ENCODE results near the gene EPHA2. TPM values are rescaled to one million over a fixed set of nuclear protein-coding genes. Genes with fewer than 3 reads are reported as not detected.

EPHA2 gene
- total and polyA plus RNA-seq, 2 experiments from 2014 or later: 7.5 to 51.2 TPM

DNA sequence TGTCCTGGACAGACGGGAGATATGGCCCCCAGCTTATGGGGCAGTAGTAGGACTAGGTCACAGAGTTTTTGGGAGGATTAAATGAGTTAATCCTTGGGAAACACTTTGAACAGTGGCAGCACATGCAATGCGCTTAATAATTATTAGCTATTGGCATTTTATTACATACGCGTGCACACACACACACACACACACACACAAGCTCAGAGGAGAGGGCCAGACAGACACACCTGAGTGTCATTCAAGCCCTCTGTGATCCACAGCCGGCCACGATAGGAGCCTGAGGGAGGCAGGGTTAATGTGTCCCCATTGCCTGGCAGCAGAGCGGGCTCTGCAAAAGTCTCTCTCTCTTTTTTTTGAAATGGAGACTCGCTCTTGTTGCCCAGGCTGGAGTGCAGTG, 37.9 kb downstream of the EPHA2 start:
- no peak overlapping the region for H3K4me3 Mint-ChIP-seq
- H3K36me3 Mint-ChIP-seq (ENCODE audit: low read depth): peaks cover 2% of the 10 kb centered on the region; the same call in 2 of the 3 replicates
- no peak overlapping the region for H3K4me2 ChIP-seq
- no peak overlapping the region for H2AFZ ChIP-seq
- H3K27me3 ChIP-seq (ENCODE audit: insufficient read depth): no peaks in the 10 kb centered on the region
- TF ChIP-seq CREB1 (CRISPR knock-in tag; IDR thresholded peaks at IDR 0.05; ENCODE audit: low read depth): no peak
- TF ChIP-seq ZNF331 (CRISPR knock-in tag; IDR thresholded peaks at IDR 0.05; ENCODE audit: low read depth): no peak
- no peak for TF ChIP-seq NANOG (IDR thresholded peaks at IDR 0.05; ENCODE audit: borderline replicate concordance)
- TF ChIP-seq, protein P1, sequence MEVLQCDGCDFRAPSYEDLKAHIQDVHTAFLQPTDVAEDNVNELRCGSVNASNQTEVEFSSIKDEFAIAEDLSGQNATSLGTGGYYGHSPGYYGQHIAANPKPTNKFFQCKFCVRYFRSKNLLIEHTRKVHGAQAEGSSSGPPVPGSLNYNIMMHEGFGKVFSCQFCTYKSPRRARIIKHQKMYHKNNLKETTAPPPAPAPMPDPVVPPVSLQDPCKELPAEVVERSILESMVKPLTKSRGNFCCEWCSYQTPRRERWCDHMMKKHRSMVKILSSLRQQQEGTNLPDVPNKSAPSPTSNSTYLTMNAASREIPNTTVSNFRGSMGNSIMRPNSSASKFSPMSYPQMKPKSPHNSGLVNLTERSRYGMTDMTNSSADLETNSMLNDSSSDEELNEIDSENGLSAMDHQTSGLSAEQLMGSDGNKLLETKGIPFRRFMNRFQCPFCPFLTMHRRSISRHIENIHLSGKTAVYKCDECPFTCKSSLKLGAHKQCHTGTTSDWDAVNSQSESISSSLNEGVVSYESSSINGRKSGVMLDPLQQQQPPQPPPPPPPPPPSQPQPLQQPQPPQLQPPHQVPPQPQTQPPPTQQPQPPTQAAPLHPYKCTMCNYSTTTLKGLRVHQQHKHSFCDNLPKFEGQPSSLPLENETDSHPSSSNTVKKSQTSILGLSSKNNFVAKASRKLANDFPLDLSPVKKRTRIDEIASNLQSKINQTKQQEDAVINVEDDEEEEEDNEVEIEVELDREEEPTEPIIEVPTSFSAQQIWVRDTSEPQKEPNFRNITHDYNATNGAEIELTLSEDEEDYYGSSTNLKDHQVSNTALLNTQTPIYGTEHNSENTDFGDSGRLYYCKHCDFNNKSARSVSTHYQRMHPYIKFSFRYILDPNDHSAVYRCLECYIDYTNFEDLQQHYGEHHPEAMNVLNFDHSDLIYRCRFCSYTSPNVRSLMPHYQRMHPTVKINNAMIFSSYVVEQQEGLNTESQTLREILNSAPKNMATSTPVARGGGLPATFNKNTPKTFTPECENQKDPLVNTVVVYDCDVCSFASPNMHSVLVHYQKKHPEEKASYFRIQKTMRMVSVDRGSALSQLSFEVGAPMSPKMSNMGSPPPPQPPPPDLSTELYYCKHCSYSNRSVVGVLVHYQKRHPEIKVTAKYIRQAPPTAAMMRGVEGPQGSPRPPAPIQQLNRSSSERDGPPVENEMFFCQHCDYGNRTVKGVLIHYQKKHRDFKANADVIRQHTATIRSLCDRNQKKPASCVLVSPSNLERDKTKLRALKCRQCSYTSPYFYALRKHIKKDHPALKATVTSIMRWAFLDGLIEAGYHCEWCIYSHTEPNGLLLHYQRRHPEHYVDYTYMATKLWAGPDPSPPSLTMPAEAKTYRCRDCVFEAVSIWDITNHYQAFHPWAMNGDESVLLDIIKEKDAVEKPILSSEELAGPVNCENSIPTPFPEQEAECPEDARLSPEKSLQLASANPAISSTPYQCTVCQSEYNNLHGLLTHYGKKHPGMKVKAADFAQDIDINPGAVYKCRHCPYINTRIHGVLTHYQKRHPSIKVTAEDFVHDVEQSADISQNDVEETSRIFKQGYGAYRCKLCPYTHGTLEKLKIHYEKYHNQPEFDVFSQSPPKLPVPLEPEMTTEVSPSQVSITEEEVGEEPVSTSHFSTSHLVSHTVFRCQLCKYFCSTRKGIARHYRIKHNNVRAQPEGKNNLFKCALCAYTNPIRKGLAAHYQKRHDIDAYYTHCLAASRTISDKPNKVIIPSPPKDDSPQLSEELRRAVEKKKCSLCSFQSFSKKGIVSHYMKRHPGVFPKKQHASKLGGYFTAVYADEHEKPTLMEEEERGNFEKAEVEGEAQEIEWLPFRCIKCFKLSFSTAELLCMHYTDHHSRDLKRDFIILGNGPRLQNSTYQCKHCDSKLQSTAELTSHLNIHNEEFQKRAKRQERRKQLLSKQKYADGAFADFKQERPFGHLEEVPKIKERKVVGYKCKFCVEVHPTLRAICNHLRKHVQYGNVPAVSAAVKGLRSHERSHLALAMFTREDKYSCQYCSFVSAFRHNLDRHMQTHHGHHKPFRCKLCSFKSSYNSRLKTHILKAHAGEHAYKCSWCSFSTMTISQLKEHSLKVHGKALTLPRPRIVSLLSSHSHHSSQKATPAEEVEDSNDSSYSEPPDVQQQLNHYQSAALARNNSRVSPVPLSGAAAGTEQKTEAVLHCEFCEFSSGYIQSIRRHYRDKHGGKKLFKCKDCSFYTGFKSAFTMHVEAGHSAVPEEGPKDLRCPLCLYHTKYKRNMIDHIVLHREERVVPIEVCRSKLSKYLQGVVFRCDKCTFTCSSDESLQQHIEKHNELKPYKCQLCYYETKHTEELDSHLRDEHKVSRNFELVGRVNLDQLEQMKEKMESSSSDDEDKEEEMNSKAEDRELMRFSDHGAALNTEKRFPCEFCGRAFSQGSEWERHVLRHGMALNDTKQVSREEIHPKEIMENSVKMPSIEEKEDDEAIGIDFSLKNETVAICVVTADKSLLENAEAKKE (CRISPR knock-in tag; IDR thresholded peaks at IDR 0.05): no peak
- no peak for TF ChIP-seq EZH2phosphoT487 (IDR thresholded peaks at IDR 0.05; ENCODE audit: unreplicated experiment)
- TF ChIP-seq JUNB (IDR thresholded peaks at IDR 0.05; ENCODE audit: unreplicated experiment): no peak
- TF ChIP-seq, protein P2, sequence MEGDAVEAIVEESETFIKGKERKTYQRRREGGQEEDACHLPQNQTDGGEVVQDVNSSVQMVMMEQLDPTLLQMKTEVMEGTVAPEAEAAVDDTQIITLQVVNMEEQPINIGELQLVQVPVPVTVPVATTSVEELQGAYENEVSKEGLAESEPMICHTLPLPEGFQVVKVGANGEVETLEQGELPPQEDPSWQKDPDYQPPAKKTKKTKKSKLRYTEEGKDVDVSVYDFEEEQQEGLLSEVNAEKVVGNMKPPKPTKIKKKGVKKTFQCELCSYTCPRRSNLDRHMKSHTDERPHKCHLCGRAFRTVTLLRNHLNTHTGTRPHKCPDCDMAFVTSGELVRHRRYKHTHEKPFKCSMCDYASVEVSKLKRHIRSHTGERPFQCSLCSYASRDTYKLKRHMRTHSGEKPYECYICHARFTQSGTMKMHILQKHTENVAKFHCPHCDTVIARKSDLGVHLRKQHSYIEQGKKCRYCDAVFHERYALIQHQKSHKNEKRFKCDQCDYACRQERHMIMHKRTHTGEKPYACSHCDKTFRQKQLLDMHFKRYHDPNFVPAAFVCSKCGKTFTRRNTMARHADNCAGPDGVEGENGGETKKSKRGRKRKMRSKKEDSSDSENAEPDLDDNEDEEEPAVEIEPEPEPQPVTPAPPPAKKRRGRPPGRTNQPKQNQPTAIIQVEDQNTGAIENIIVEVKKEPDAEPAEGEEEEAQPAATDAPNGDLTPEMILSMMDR (conservative IDR thresholded peaks at IDR 0.05; ENCODE audit: low read depth in 2 of 2): no peak
- TF ChIP-seq, protein P3, sequence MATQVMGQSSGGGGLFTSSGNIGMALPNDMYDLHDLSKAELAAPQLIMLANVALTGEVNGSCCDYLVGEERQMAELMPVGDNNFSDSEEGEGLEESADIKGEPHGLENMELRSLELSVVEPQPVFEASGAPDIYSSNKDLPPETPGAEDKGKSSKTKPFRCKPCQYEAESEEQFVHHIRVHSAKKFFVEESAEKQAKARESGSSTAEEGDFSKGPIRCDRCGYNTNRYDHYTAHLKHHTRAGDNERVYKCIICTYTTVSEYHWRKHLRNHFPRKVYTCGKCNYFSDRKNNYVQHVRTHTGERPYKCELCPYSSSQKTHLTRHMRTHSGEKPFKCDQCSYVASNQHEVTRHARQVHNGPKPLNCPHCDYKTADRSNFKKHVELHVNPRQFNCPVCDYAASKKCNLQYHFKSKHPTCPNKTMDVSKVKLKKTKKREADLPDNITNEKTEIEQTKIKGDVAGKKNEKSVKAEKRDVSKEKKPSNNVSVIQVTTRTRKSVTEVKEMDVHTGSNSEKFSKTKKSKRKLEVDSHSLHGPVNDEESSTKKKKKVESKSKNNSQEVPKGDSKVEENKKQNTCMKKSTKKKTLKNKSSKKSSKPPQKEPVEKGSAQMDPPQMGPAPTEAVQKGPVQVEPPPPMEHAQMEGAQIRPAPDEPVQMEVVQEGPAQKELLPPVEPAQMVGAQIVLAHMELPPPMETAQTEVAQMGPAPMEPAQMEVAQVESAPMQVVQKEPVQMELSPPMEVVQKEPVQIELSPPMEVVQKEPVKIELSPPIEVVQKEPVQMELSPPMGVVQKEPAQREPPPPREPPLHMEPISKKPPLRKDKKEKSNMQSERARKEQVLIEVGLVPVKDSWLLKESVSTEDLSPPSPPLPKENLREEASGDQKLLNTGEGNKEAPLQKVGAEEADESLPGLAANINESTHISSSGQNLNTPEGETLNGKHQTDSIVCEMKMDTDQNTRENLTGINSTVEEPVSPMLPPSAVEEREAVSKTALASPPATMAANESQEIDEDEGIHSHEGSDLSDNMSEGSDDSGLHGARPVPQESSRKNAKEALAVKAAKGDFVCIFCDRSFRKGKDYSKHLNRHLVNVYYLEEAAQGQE (IDR thresholded peaks at IDR 0.05; ENCODE audit: unreplicated experiment): no peak
- TF ChIP-seq EZH2 (IDR thresholded peaks at IDR 0.05; ENCODE audit: low read depth, unreplicated experiment): no peak
- TF ChIP-seq, protein P4, sequence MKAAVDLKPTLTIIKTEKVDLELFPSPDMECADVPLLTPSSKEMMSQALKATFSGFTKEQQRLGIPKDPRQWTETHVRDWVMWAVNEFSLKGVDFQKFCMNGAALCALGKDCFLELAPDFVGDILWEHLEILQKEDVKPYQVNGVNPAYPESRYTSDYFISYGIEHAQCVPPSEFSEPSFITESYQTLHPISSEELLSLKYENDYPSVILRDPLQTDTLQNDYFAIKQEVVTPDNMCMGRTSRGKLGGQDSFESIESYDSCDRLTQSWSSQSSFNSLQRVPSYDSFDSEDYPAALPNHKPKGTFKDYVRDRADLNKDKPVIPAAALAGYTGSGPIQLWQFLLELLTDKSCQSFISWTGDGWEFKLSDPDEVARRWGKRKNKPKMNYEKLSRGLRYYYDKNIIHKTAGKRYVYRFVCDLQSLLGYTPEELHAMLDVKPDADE (IDR thresholded peaks at IDR 0.05): no peak
- TF ChIP-seq POLR2AphosphoS5 (IDR thresholded peaks at IDR 0.05; ENCODE audit: low read depth): no peak
- no peak for TF ChIP-seq STAT1 (IDR thresholded peaks at IDR 0.05; ENCODE audit: unreplicated experiment)
- TF ChIP-seq ZNF114 (CRISPR knock-in tag; IDR thresholded peaks at IDR 0.05): no peak
- ATAC-seq: no peak
- 0 out of 2 replicates have a peak, but pooled peaks cover 3% of the 10 kb centered on the region for H4K20me1 ChIP-seq (replicated peaks; ENCODE audit: insufficient read depth)
- no peaks in the 10 kb centered on the region for H3K9me3 Mint-ChIP-seq
- no peaks in the 10 kb centered on the region for H3K36me3 ChIP-seq (ENCODE audit: insufficient read depth)
- no peak for DNase-seq (ENCODE audit: low spot score)
- peaks cover 68% of the 10 kb centered on the region for H3K4me1 Mint-ChIP-seq
- H3K27ac Mint-ChIP-seq: no peak overlapping the region
- no peaks in the 10 kb centered on the region for H3K79me2 ChIP-seq (replicated peaks; ENCODE audit: insufficient read depth)
- H3K27me3 Mint-ChIP-seq (ENCODE audit: insufficient read depth, low read depth, poor library complexity): peaks cover 12% of the 10 kb centered on the region
- H3K9me2 ChIP-seq (ENCODE audit: insufficient read depth): no peaks in the 10 kb centered on the region
- H3K4me1 ChIP-seq (ENCODE audit: insufficient read depth): peaks cover 57% of the 10 kb centered on the region
- 0 out of 2 replicates have a peak, but pooled peaks cover 8% of the 10 kb centered on the region for H3F3A ChIP-seq (replicated peaks; ENCODE audit: low read depth)
- no peak overlapping the region for H3K4me3 ChIP-seq
- no peak overlapping the region for H3K27ac ChIP-seq (ENCODE audit: low read depth)

Data from GM23338 (cell line).